Measurements from ENCODE around the gene ECM2. TPM values are rescaled to one million over a fixed set of nuclear protein-coding genes. Genes with fewer than 3 reads are reported as not detected.

Gene ECM2
- total RNA-seq, 2 donors from 2014 or later: 63.6 to 78.7 TPM

GRCh38 chr9:92467511-92467910 is 68.3 kb downstream of the ECM2 start:
- no peak for TF ChIP-seq CTCF (IDR thresholded peaks at IDR 0.05)
- peak overlapping the region; percentile 34 to 36 for H3K27ac ChIP-seq
- H3K27me3 ChIP-seq (replicated peaks; ENCODE audit: insufficient read depth): no peaks in the 10 kb centered on the region
- H3K4me1 ChIP-seq (ENCODE audit: control insufficient read depth in 1 of 2, low read depth in 2 of 2): peaks cover 15 to 51% of the 10 kb centered on the region in 2 donors
- H3K4me3 ChIP-seq: no peak overlapping the region
- H3K36me3 ChIP-seq: peaks cover 9% of the 10 kb centered on the region
- DNase-seq (ENCODE audit: low spot score) (no peak), ATAC-seq (ENCODE audit: insufficient number of reproducible peaks, low FRiP score, low read depth) (no peak)
- no peaks in the 10 kb centered on the region for H3K9me3 ChIP-seq

GRCh38 chr9:92467041-92467440 is 68.7 kb downstream of the ECM2 start:
- H3K9me3 ChIP-seq: no peaks in the 10 kb centered on the region

GRCh38 chr9:92463984-92464383 is 71.8 kb downstream of the ECM2 start:
- H3K27ac ChIP-seq: peak overlapping the region; percentile 92 to 99
- DNase-seq (ENCODE audit: low spot score) (no peak), ATAC-seq (ENCODE audit: insufficient number of reproducible peaks, low FRiP score, low read depth) (peak; percentile 95)
- peak overlapping the region; percentile 16 for H3K4me3 ChIP-seq
- no peaks in the 10 kb centered on the region for H3K27me3 ChIP-seq (replicated peaks; ENCODE audit: insufficient read depth)
- peaks cover 15 to 42% of the 10 kb centered on the region in 2 donors for H3K4me1 ChIP-seq (ENCODE audit: control insufficient read depth in 1 of 2, low read depth in 2 of 2)
- peaks cover 13% of the 10 kb centered on the region for H3K36me3 ChIP-seq
- H3K9me3 ChIP-seq: no peaks in the 10 kb centered on the region
- TF ChIP-seq CTCF (IDR thresholded peaks at IDR 0.05): no peak

More at GRCh38 chr9:92467041-92467440, 68.7 kb downstream of the ECM2 start:
- no peak for DNase-seq (ENCODE audit: low spot score)
- ATAC-seq (ENCODE audit: insufficient number of reproducible peaks, low FRiP score, low read depth): no peak
- no peak for TF ChIP-seq CTCF (IDR thresholded peaks at IDR 0.05)
- peaks cover 15 to 55% of the 10 kb centered on the region in 2 donors for H3K4me1 ChIP-seq (ENCODE audit: control insufficient read depth in 1 of 2, low read depth in 2 of 2)
- H3K27ac ChIP-seq: peak overlapping the region; percentile 34 to 36
- H3K36me3 ChIP-seq: peaks cover 7% of the 10 kb centered on the region
- no peaks in the 10 kb centered on the region for H3K27me3 ChIP-seq (replicated peaks; ENCODE audit: insufficient read depth)
- H3K4me3 ChIP-seq: no peak overlapping the region

- Histone ChIP-seq H3K36me3 (peaks cover 13% of the 10 kb centered on the region), H3K27ac (peak overlapping the region; percentile 92 to 99), H3K27me3 (replicated peaks; ENCODE audit: insufficient read depth) (no peaks in the 10 kb centered on the region), H3K9me3 (no peaks in the 10 kb centered on the region), H3K4me1 (ENCODE audit: control insufficient read depth in 1 of 2, low read depth in 2 of 2) (peaks cover 15 to 42% of the 10 kb centered on the region in 2 donors), H3K4me3 (no peak overlapping the region)
- no peak for ATAC-seq (ENCODE audit: insufficient number of reproducible peaks, low FRiP score, low read depth)
- no peak for TF ChIP-seq CTCF (IDR thresholded peaks at IDR 0.05)
- no peak for DNase-seq (ENCODE audit: low spot score)
Measured at GRCh38 chr9:92463387-92463786, 72.4 kb downstream of the ECM2 start.

- H3K27me3 ChIP-seq (replicated peaks; ENCODE audit: insufficient read depth): no peaks in the 10 kb centered on the region
- no peak overlapping the region for H3K4me3 ChIP-seq
- no peak for ATAC-seq (ENCODE audit: insufficient number of reproducible peaks, low FRiP score, low read depth)
- no peak for DNase-seq (ENCODE audit: low spot score)
- H3K4me1 ChIP-seq (ENCODE audit: control insufficient read depth in 1 of 2, low read depth in 2 of 2): peaks cover 0 to 4% of the 10 kb centered on the region in 2 donors
- no peaks in the 10 kb centered on the region for H3K9me3 ChIP-seq
- TF ChIP-seq CTCF (IDR thresholded peaks at IDR 0.05): no peak
- H3K36me3 ChIP-seq: peaks cover 13% of the 10 kb centered on the region
- H3K27ac ChIP-seq: no peak overlapping the region
Measured at GRCh38 chr9:92457576-92457975, 78.2 kb downstream of the ECM2 start.
